ENCODE results near the gene MT1G.
A peak's percentile ranks its signal among the peaks of the same experiment; 100 is the strongest.

Gene MT1G

GRCh38 chr16:56658327-56658875, 9.5 kb downstream of the MT1G start:
- TF ChIP-seq CTCF (IDR thresholded peaks at IDR 0.05; ENCODE audit: low read depth, low read length, missing control alignments) = no peak
- H3K4me3 ChIP-seq (replicated peaks; ENCODE audit: low read depth, low read length) = no peak overlapping the region
- no peak for DNase-seq (ENCODE audit: extremely low read depth, low read depth)

GRCh38 chr16:56657555-56658326, 10.1 kb downstream of the MT1G start, which contains the start of gene MT1F:
TSS of gene MT1F (plus strand) at chr16:56657959. CDS start at chr16:56658059, 100 bp downstream.
- peak within 1 kb of the TSS; percentile 25 for H3K4me3 ChIP-seq (replicated peaks; ENCODE audit: low read depth, low read length)
- TF ChIP-seq CTCF (IDR thresholded peaks at IDR 0.05; ENCODE audit: low read depth, low read length, missing control alignments) = no peak
- DNase-seq (ENCODE audit: extremely low read depth, low read depth) = no peak

- H3K4me3 ChIP-seq (replicated peaks; ENCODE audit: low read depth, low read length) = no peak overlapping the region
- TF ChIP-seq CTCF (IDR thresholded peaks at IDR 0.05; ENCODE audit: low read depth, low read length, missing control alignments) = no peak
- no peak for DNase-seq (ENCODE audit: extremely low read depth, low read depth)
Observed at GRCh38 chr16:56653218-56653617, 14.6 kb downstream of the MT1G start.

GRCh38 chr16:56652600-56652999, 15.3 kb downstream of the MT1G start:
- H3K4me3 ChIP-seq (replicated peaks; ENCODE audit: low read depth, low read length) = no peak overlapping the region
- no peak for TF ChIP-seq CTCF (IDR thresholded peaks at IDR 0.05; ENCODE audit: low read depth, low read length, missing control alignments)
- no peak for DNase-seq (ENCODE audit: extremely low read depth, low read depth)

GRCh38 chr16:56651586-56651985, 16.3 kb downstream of the MT1G start, which contains the start of gene MT1B:
TSS of gene MT1B (plus strand) at chr16:56651886. CDS start at chr16:56651954, 68 bp downstream.
- DNase-seq (ENCODE audit: extremely low read depth, low read depth) = no peak
- TF ChIP-seq CTCF (IDR thresholded peaks at IDR 0.05; ENCODE audit: low read depth, low read length, missing control alignments) = no peak
- no peak within 1 kb of the TSS for H3K4me3 ChIP-seq (replicated peaks; ENCODE audit: low read depth, low read length)

GRCh38 chr16:56649820-56650219, 18.0 kb downstream of the MT1G start:
- no peak overlapping the region for H3K4me3 ChIP-seq (replicated peaks; ENCODE audit: low read depth, low read length)
- no peak for TF ChIP-seq CTCF (IDR thresholded peaks at IDR 0.05; ENCODE audit: low read depth, low read length, missing control alignments)

More at GRCh38 chr16:56649820-56650219, 18.0 kb downstream of the MT1G start:
- no peak for DNase-seq (ENCODE audit: extremely low read depth, low read depth)
